Muscle layer of colon (tissue), 2 donors: ENCODE data around the gene C12orf60.
A peak's percentile ranks its signal among the peaks of the same experiment; 100 is the strongest.

Source experiments
- H3K27ac ChIP-seq: one replicate; pipeline ENCODE4 v1.7.0; 2013; ENCODE audit warnings: low read depth, mild to moderate bottlenecking, low read length, moderate library complexity
- H3K27me3 ChIP-seq, 2 donors: one replicate each; pipeline ENCODE4 v1.7.0; 2013; ENCODE audit warnings: low read length in 2 of 2, mild to moderate bottlenecking in 2 of 2; ENCODE audit not compliant: insufficient read depth in 2 of 2, control insufficient read depth in 1 of 2
- H3K36me3 ChIP-seq: one replicate; pipeline ENCODE4 v1.7.0; 2013; ENCODE audit warnings: mild to moderate bottlenecking, low read length; ENCODE audit not compliant: insufficient read depth
- H3K4me1 ChIP-seq: one replicate; pipeline ENCODE4 v1.7.0; 2013; ENCODE audit warnings: mild to moderate bottlenecking, low read length; ENCODE audit not compliant: insufficient read depth
- H3K4me3 ChIP-seq, 2 donors: one replicate each; pipeline ENCODE4 v1.7.0; 2013; ENCODE audit warnings: low read length in 2 of 2, low read depth in 1 of 2, mild to moderate bottlenecking in 1 of 2, moderate library complexity in 1 of 2
- H3K9ac ChIP-seq: one replicate; pipeline ENCODE4 v1.7.0; 2013; ENCODE audit warnings: low read length
- H3K9me3 ChIP-seq: one replicate; pipeline ENCODE4 v1.7.0; 2013; ENCODE audit warnings: mild to moderate bottlenecking, low read length
- donor health status: abdominal sarcoma.
- donor health status: Adenocarcinoma of cecum.

The C12orf60 gene

DNA sequence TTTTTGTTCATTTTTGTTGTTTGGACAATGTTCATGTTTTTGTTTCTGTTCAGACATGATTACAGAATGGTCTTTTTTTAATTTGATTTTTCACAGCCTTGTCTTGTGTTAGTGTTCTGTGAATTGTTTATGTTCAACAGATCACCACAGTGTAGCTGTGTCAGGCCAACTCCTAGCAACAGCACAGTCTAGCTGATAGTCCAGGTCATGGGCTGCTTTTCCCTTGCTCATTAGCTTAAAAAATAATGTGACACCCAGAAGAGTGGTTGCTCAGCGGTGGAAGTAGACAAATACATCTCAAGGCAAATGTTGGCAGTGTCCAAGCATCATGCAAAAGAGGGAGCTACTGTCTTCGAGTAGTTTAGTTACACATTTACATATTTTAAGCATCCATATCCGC is 22.6 kb upstream of the C12orf60 start:
- peaks cover 4% of the 10 kb centered on the region for H3K36me3 ChIP-seq
- no peaks in the 10 kb centered on the region for H3K9me3 ChIP-seq
- H3K9ac ChIP-seq, result no peak overlapping the region
- H3K27ac ChIP-seq, result no peak overlapping the region
- H3K4me1 ChIP-seq, result peaks cover 11% of the 10 kb centered on the region
- H3K27me3 ChIP-seq, result no peaks in the 10 kb centered on the region
- H3K4me3 ChIP-seq, result no peak overlapping the region

- Histone ChIP-seq H3K27ac (no peak overlapping the region), H3K4me1 (peaks cover 4% of the 10 kb centered on the region), H3K4me3 (no peak overlapping the region), H3K9me3 (no peaks in the 10 kb centered on the region), H3K9ac (no peak overlapping the region), H3K27me3 (no peaks in the 10 kb centered on the region), H3K36me3 (peaks cover 6% of the 10 kb centered on the region)
Observed at GRCh38 chr12:14781563-14781962, 21.9 kb upstream of the C12orf60 start.

DNA sequence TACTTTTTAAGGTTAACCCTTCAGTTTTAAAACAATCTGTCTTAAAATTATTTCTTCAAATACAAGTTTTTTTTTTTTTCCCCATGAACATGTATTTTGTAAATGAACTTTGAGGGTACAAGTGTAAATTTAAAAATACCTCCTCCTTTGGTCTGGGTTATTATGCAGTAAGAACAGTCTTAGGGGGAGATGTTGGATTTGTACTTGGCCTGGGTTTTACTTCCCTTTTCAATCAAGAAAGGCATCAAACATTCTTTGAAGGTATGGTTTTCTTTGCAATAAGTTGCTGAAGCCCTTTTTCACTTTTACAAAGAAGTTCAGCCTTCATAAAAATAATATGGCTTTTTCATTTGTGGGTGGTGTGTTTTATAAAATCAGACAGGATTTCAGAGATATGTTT is 20.7 kb upstream of the C12orf60 start:
- Histone ChIP-seq H3K4me1 (no peaks in the 10 kb centered on the region), H3K9ac (no peak overlapping the region), H3K4me3 (no peak overlapping the region), H3K36me3 (peaks cover 18% of the 10 kb centered on the region), H3K9me3 (no peaks in the 10 kb centered on the region), H3K27me3 (no peaks in the 10 kb centered on the region), H3K27ac (no peak overlapping the region)

DNA sequence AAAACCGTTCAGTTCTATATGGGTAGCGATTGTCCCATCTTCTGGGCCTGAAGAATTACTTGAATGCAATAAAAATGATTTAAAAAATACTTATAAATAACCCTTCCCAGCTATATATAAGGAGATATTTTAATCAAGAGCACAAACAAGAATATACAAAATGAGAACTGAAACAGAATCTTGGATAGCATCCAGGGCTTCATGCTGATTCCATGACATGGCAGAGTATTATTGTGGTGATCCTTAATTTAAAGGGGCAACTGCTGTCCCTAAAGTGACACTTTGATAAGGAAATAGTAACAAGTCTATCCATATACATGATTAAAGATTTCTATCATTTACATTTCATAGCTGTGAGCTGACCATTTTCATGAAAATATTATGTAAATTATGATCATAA is 19.0 kb upstream of the C12orf60 start:
- no peak overlapping the region for H3K9ac ChIP-seq
- H3K27me3 ChIP-seq, result no peaks in the 10 kb centered on the region
- no peak overlapping the region for H3K27ac ChIP-seq
- H3K9me3 ChIP-seq, result no peaks in the 10 kb centered on the region
- no peak overlapping the region for H3K4me3 ChIP-seq
- H3K36me3 ChIP-seq, result peaks cover 33% of the 10 kb centered on the region
- no peaks in the 10 kb centered on the region for H3K4me1 ChIP-seq

- H3K27me3 ChIP-seq, result no peaks in the 10 kb centered on the region
- H3K36me3 ChIP-seq, result peaks cover 44% of the 10 kb centered on the region
- no peak overlapping the region for H3K4me3 ChIP-seq
- no peaks in the 10 kb centered on the region for H3K9me3 ChIP-seq
- H3K4me1 ChIP-seq, result no peaks in the 10 kb centered on the region
- no peak overlapping the region for H3K9ac ChIP-seq
- H3K27ac ChIP-seq, result no peak overlapping the region
Observed at GRCh38 chr12:14785568-14785967, 17.9 kb upstream of the C12orf60 start.

DNA sequence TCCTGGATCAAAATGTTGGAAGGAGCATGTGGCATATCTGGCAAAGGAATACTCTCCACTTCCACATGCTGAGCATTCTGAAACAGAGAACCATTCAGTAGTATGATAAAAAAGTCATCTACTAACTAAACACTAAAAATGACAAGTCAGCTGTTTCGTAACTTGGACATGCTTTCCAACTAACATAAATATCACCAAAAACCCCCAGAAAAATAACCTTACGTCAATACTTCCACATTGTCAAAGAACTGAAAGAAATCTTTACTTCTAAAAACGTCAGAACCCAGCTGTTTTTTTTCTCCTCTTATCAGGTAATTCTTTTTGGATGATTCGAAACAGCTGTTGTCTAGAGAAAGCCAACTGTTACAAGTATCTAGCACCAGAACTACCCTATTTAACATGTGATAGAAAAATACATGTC is 8.4 kb upstream of the C12orf60 start:
- Histone ChIP-seq H3K4me1 (no peaks in the 10 kb centered on the region), H3K27ac (no peak overlapping the region), H3K27me3 (no peaks in the 10 kb centered on the region), H3K9me3 (no peaks in the 10 kb centered on the region), H3K9ac (no peak overlapping the region), H3K36me3 (peaks cover 76% of the 10 kb centered on the region), H3K4me3 (no peak overlapping the region)

GRCh38 chr12:14802247-14802646 is 1.2 kb upstream of the C12orf60 start:
- Histone ChIP-seq H3K9me3 (no peaks in the 10 kb centered on the region), H3K4me3 (peak overlapping the region; percentile 81 to 89), H3K27me3 (no peaks in the 10 kb centered on the region), H3K4me1 (peaks cover 12% of the 10 kb centered on the region), H3K27ac (peak overlapping the region; percentile 88), H3K9ac (peak overlapping the region; percentile 99), H3K36me3 (peaks cover 25% of the 10 kb centered on the region)

DNA sequence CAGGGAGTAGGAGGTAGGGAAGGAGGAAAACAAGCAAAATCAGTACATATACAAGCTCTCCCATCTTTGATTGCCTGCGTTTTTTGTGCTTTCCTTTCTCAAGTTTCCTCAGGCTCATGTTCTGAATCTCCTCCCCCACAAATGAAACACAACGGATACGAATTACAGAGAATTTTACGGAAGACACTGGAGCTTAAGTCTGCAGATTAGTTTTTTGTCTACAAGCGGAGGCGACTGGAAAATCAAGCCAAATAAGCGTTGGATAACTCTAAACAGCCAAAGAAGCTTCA is 804 bp upstream of the C12orf60 start:
- H3K27me3 ChIP-seq, result no peaks in the 10 kb centered on the region
- peaks cover 12% of the 10 kb centered on the region for H3K4me1 ChIP-seq
- H3K27ac ChIP-seq, result peak overlapping the region; percentile 88
- H3K9me3 ChIP-seq, result no peaks in the 10 kb centered on the region
- peak overlapping the region; percentile 81 to 89 for H3K4me3 ChIP-seq
- peak overlapping the region; percentile 99 for H3K9ac ChIP-seq
- H3K36me3 ChIP-seq, result peaks cover 20% of the 10 kb centered on the region

- no peaks in the 10 kb centered on the region for H3K27me3 ChIP-seq
- H3K9me3 ChIP-seq, result no peaks in the 10 kb centered on the region
- peak overlapping the region; percentile 93 for H3K9ac ChIP-seq
- peak overlapping the region; percentile 81 to 89 for H3K4me3 ChIP-seq
- H3K27ac ChIP-seq, result peak overlapping the region; percentile 93
- H3K36me3 ChIP-seq, result peaks cover 10% of the 10 kb centered on the region
- H3K4me1 ChIP-seq, result peaks cover 12% of the 10 kb centered on the region
Observed at GRCh38 chr12:14803830-14804160, 325 bp downstream of the C12orf60 start.

DNA sequence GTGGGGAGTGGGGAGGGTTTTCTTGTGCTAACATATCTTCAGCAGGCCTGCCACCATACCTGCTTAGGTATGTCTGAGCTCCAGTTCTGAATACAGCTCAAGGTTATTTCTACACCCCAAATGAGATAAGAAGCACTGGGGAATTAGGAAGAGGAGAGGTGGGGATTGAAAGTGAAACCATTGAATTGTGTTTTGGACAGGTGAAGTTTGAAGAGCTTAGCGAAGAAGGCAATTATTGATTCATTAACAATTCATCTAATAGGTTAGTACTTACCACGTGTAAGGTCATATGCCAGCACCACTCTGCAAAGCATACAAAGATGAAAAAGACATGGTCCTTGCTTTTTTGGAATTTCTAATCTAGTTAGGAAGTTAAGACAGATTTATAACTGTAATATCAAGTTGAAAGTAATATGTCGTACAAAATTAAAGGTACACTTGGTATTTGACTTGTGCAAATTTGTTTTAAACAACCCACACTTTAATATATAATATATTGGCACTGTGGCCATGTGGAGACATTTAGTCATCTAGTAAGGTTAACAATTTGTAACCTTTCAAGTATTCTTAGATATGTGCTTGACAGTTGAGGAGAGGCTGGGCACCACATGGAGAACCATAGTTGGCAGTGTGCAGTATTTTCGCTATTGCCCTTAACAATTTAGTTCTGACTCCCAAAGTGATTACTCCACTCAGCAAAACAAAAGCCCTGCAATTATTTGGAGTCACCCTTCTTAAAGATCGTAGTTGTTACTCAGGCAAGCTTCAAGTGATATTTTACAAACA is 6.9 kb downstream of the C12orf60 start:
- Histone ChIP-seq H3K27ac (no peak overlapping the region), H3K9ac (no peak overlapping the region), H3K4me3 (no peak overlapping the region), H3K4me1 (no peaks in the 10 kb centered on the region), H3K36me3 (no peaks in the 10 kb centered on the region), H3K9me3 (no peaks in the 10 kb centered on the region), H3K27me3 (no peaks in the 10 kb centered on the region)

DNA sequence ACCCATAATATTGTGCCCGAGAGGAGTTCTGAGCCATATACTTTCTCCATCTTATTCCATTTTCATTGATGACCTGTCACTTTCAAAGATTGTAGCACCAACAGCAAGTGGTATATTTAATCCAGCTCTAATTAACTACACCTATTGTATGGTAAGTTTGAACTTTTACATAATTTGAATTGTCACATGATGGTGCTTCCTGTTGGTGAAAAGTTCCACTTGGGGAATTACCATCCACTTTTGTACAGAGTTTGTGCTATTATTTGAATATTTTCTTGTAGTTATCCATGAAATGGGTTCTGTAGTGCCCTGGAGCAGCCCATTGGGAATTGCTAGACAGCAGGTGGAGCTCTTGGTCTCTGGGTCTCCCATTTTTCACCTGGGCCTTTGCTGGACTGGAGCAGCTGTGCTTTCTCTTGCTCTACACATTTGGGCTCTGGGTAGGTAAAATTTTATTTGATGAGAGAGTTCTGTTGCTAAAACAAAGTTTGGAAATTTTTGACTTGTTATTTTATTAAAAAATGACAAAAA is 7.5 kb downstream of the C12orf60 start:
- Histone ChIP-seq H3K9ac (no peak overlapping the region), H3K4me3 (no peak overlapping the region), H3K27me3 (no peaks in the 10 kb centered on the region), H3K36me3 (no peaks in the 10 kb centered on the region), H3K27ac (no peak overlapping the region), H3K9me3 (no peaks in the 10 kb centered on the region), H3K4me1 (no peaks in the 10 kb centered on the region)

GRCh38 chr12:14811486-14811885 is 8.0 kb downstream of the C12orf60 start:
- Histone ChIP-seq H3K9ac (no peak overlapping the region), H3K4me1 (no peaks in the 10 kb centered on the region), H3K27me3 (no peaks in the 10 kb centered on the region), H3K4me3 (no peak overlapping the region), H3K36me3 (no peaks in the 10 kb centered on the region), H3K27ac (no peak overlapping the region), H3K9me3 (no peaks in the 10 kb centered on the region)
